Activated CD8-positive, alpha-beta memory T cell treated with anti-CD3 and anti-CD28 coated beads for 24 hours (primary cell): ENCODE data around the gene SPTBN1.
"Not testable (repeated sequence)": the region's sequence is repeated elsewhere in the genome, so short reads cannot be mapped to it uniquely, and the experiment has no call there.

Experiments used
- DNase-seq: peaks from one replicate; pipeline ENCODE4 v3.0.0-alpha.2; 2020

SPTBN1 gene

GRCh38 chr2:54683596-54683995 is 227.5 kb downstream of the SPTBN1 start:
- DNase-seq, result no peak

GRCh38 chr2:54685263-54685775 is 229.2 kb downstream of the SPTBN1 start:
- no peak for DNase-seq

GRCh38 chr2:54687595-54688152 is 231.5 kb downstream of the SPTBN1 start:
- DNase-seq, result no peak

GRCh38 chr2:54691445-54692135 is 235.5 kb downstream of the SPTBN1 start:
- no peak for DNase-seq

GRCh38 chr2:54692556-54692955 is 236.4 kb downstream of the SPTBN1 start:
- no peak for DNase-seq

- DNase-seq, result no peak
Observed at GRCh38 chr2:54695378-54695777, 239.3 kb downstream of the SPTBN1 start.

- DNase-seq, result no peak
Observed at GRCh38 chr2:54697934-54698333, 241.8 kb downstream of the SPTBN1 start.

- DNase-seq, result not testable (repeated sequence)
Observed at GRCh38 chr2:54698926-54699325, 242.8 kb downstream of the SPTBN1 start.

- DNase-seq, result no peak
Observed at GRCh38 chr2:54699665-54700064, 243.5 kb downstream of the SPTBN1 start.

GRCh38 chr2:54701029-54701428 is 244.9 kb downstream of the SPTBN1 start:
- DNase-seq, result no peak

GRCh38 chr2:54704238-54704637 is 248.1 kb downstream of the SPTBN1 start:
- DNase-seq, result no peak

- no peak for DNase-seq
Observed at GRCh38 chr2:54704688-54705605, 248.8 kb downstream of the SPTBN1 start.

GRCh38 chr2:54706622-54707021 is 250.5 kb downstream of the SPTBN1 start:
- no peak for DNase-seq

- peak; percentile 68 for DNase-seq
Observed at GRCh38 chr2:54708584-54709335, 252.6 kb downstream of the SPTBN1 start.

GRCh38 chr2:54709336-54709809 is 253.2 kb downstream of the SPTBN1 start:
- DNase-seq, result peak; percentile 62

- DNase-seq, result no peak
Observed at GRCh38 chr2:54710216-54710615, 254.1 kb downstream of the SPTBN1 start.

- DNase-seq, result no peak
Observed at GRCh38 chr2:54712516-54712915, 256.4 kb downstream of the SPTBN1 start.

GRCh38 chr2:54714996-54715395 is 258.9 kb downstream of the SPTBN1 start:
- no peak for DNase-seq

- DNase-seq, result no peak
Observed at GRCh38 chr2:54716375-54716774, 260.2 kb downstream of the SPTBN1 start.

GRCh38 chr2:54720563-54720962 is 264.4 kb downstream of the SPTBN1 start:
- DNase-seq, result no peak
